ENCODE results near the gene ITGA4.
"Not testable (repeated sequence)": the region's sequence is repeated elsewhere in the genome, so short reads cannot be mapped to it uniquely, and the experiment has no call there.

The ITGA4 gene

GRCh38 chr2:181457121-181457740 is at the start of gene ITGA4:
Gene ITGA4 (plus strand): TSS chr2:181457386. CDS start chr2:181457655, 269 bp downstream.
- peak; percentile 80 to 82 for DNase-seq (ENCODE audit: low read depth in 2 of 2)

GRCh38 chr2:181408861-181409260 is 48.3 kb upstream of the ITGA4 start:
- DNase-seq (ENCODE audit: low read depth in 2 of 2) = no peak

GRCh38 chr2:181411105-181411849 is 45.9 kb upstream of the ITGA4 start:
- DNase-seq (ENCODE audit: low read depth in 2 of 2) = no peak

- no peak for DNase-seq (ENCODE audit: low read depth in 2 of 2)
These were observed 37.9 kb upstream of the ITGA4 start for GRCh38 chr2:181419129-181419855.

GRCh38 chr2:181420259-181421130 is 36.7 kb upstream of the ITGA4 start:
- DNase-seq (ENCODE audit: low read depth in 2 of 2) = no peak

- no peak for DNase-seq (ENCODE audit: low read depth in 2 of 2)
These were observed 36.1 kb upstream of the ITGA4 start for GRCh38 chr2:181421131-181421458.

GRCh38 chr2:181421464-181421863 is 35.7 kb upstream of the ITGA4 start:
- DNase-seq (ENCODE audit: low read depth in 2 of 2) = no peak

GRCh38 chr2:181426672-181427071 is 30.5 kb upstream of the ITGA4 start:
- DNase-seq (ENCODE audit: low read depth in 2 of 2) = no peak

- DNase-seq (ENCODE audit: low read depth in 2 of 2) = no peak
These were observed 26.6 kb upstream of the ITGA4 start for GRCh38 chr2:181430406-181431118.

- DNase-seq (ENCODE audit: low read depth in 2 of 2) = no peak
These were observed 25.5 kb upstream of the ITGA4 start for GRCh38 chr2:181431674-181432073.

- peak in 1 of 2 donors; percentile 21 for DNase-seq (ENCODE audit: low read depth in 2 of 2)
These were observed 18.9 kb upstream of the ITGA4 start for GRCh38 chr2:181438261-181438660.

- no peak for DNase-seq (ENCODE audit: low read depth in 2 of 2)
These were observed 16.8 kb upstream of the ITGA4 start for GRCh38 chr2:181440344-181440743.

GRCh38 chr2:181440919-181441318 is 16.3 kb upstream of the ITGA4 start:
- DNase-seq (ENCODE audit: low read depth in 2 of 2) = no peak

- DNase-seq (ENCODE audit: low read depth in 2 of 2) = no peak
These were observed 15.5 kb upstream of the ITGA4 start for GRCh38 chr2:181441670-181442069.

GRCh38 chr2:181444654-181445053 is 12.5 kb upstream of the ITGA4 start:
- no peak for DNase-seq (ENCODE audit: low read depth in 2 of 2)

GRCh38 chr2:181446985-181447384 is 10.2 kb upstream of the ITGA4 start:
- DNase-seq (ENCODE audit: low read depth in 2 of 2) = no peak

GRCh38 chr2:181449278-181449677 is 7.9 kb upstream of the ITGA4 start:
- DNase-seq (ENCODE audit: low read depth in 2 of 2) = not testable (repeated sequence)

- no peak for DNase-seq (ENCODE audit: low read depth in 2 of 2)
These were observed 2.3 kb upstream of the ITGA4 start for GRCh38 chr2:181454686-181455450.

GRCh38 chr2:181456660-181457120 is 496 bp upstream of the ITGA4 start:
- DNase-seq (ENCODE audit: low read depth in 2 of 2) = peak; percentile 20 to 39

- peak; percentile 32 to 35 for DNase-seq (ENCODE audit: low read depth in 2 of 2)
These were observed 697 bp downstream of the ITGA4 start for GRCh38 chr2:181457741-181458425.
